ENCODE results near the gene NSMF. TPM values are rescaled to one million over a fixed set of nuclear protein-coding genes. Genes with fewer than 3 reads are reported as not detected.

Gene NSMF
- total and polyA plus RNA-seq, 2 of the 4 experiments (the other 2 are of a cell fraction), result 7.7 to 40.9 TPM

GRCh38 chr9:137448602-137448962 lies 10.6 kb downstream of the NSMF start:
- dilution Hi-C loops (cut with HindIII; ENCODE audit: low sequenced_read_pairs, unreplicated experiment), result no loop called here
- Histone ChIP-seq H3K27me3 (ENCODE audit: control insufficient read depth, insufficient read depth, low read length) (no peaks in the 10 kb centered on the region), H2AK5ac (ENCODE audit: low read depth, low read length) (no peak overlapping the region), H4K5ac (ENCODE audit: low read depth, low read length) (no peak overlapping the region), H3K79me1 (ENCODE audit: low read depth in 1 of 2, low read length in 2 of 2) (peaks cover 0 to under 1% of the 10 kb centered on the region in 2 experiments; a peak in 1 of 4 replicates), H3K4me3 (ENCODE audit: insufficient read depth, low read depth, low read length) (no peak overlapping the region), H3K23ac (ENCODE audit: low read depth, low read length) (no peak overlapping the region), H2BK120ac (ENCODE audit: low read depth, low read length) (no peak overlapping the region), H3K36me3 (ENCODE audit: control insufficient read depth, insufficient read depth, low read length) (peaks cover 27% of the 10 kb centered on the region), H3K56ac (ENCODE audit: extremely low read depth, insufficient read depth, low read length) (no peak overlapping the region), H3K27ac (ENCODE audit: insufficient read depth, low read length) (no peak overlapping the region), H3K4me2 (ENCODE audit: low read depth, low read length) (no peak overlapping the region), H3K14ac (replicated peaks; ENCODE audit: low read depth, low read length) (no peak overlapping the region), H3K9me1 (ENCODE audit: insufficient read depth, low read length) (no peaks in the 10 kb centered on the region), H3K9ac (ENCODE audit: low read depth, low read length) (no peak overlapping the region), H2AK9ac (replicated peaks; ENCODE audit: low read depth, low read length, poor library complexity) (no peak overlapping the region), H4K8ac (ENCODE audit: low read depth in 2 of 2, low read length in 2 of 2) (no peak overlapping the region), H2BK5ac (ENCODE audit: low read depth, low read length, poor library complexity, severe bottlenecking) (no peak overlapping the region), H3K4ac (ENCODE audit: low read depth, low read length) (no peak overlapping the region), H2AFZ (replicated peaks; ENCODE audit: low read length, poor library complexity) (no peak overlapping the region), H3K9me3 (ENCODE audit: control insufficient read depth, insufficient read depth, low read length) (no peaks in the 10 kb centered on the region), H4K20me1 (ENCODE audit: insufficient read depth, low read length) (peaks cover 4% of the 10 kb centered on the region; the same call in 1 of the 2 replicates), H3K4me1 (ENCODE audit: control insufficient read depth, insufficient read depth, low read length) (peaks cover 2% of the 10 kb centered on the region; the same call in 1 of the 2 replicates), H2BK15ac (ENCODE audit: low read depth, low read length) (no peak overlapping the region), H3K18ac (ENCODE audit: low read depth, low read length) (no peak overlapping the region), H4K91ac (ENCODE audit: insufficient read depth, low read depth, low read length) (no peak overlapping the region), H2BK20ac (ENCODE audit: low read depth, low read length) (no peak overlapping the region)
- no peak for ATAC-seq (ENCODE audit: low read depth)
- POLR2A ChIA-PET (ENCODE audit: unreplicated experiment), result no interaction called here
- TF ChIP-seq RFX5 (IDR thresholded peaks at IDR 0.05; ENCODE audit: low read depth, low read length) (no peak), ELK1 (IDR thresholded peaks at IDR 0.05; ENCODE audit: borderline replicate concordance, low read depth, low read length) (no peak), USF2 (IDR thresholded peaks at IDR 0.05; ENCODE audit: low read depth, low read length) (no peak), CEBPB (IDR thresholded peaks at IDR 0.05; ENCODE audit: low read depth, low read length) (no peak), MAFK (IDR thresholded peaks at IDR 0.05; ENCODE audit: low read depth, low read length) (no peak)
- no peak for DNase-seq
- WGBS, 2 experiments (ENCODE audit: extremely low coverage in 2 of 2, insufficient read length in 1 of 2), result 77% methylated on average over 7 of the region's 16 CpGs; no CpG with 5 or more reads in 1 of the 2 experiments
- CTCF ChIA-PET, result no interaction called here
- intact Hi-C loops (cut with micrococcal nuclease), result no loop called here
- in situ Hi-C loops (cut with MboI; ENCODE audit: low sequenced_read_pairs), result no loop called here
- no TSS peak for BruUV-seq (replicated peaks)

All from IMR-90 (cell line).